Neuronal stem cell (in vitro differentiated cells): ENCODE measurements around the gene DPH5.

Experiments used
- DNase-seq: peaks from one replicate; pipeline ENCODE4 v3.0.0-alpha.2; 2013; ENCODE audit warnings: low spot score
- H2AFZ ChIP-seq: one replicate; pipeline ENCODE4 v1.6.1; 2013; ENCODE audit warnings: mild to moderate bottlenecking, low read length, inconsistent platforms
- H2AK5ac ChIP-seq: 2 replicates; pipeline ENCODE4 v1.6.1; 2013; ENCODE audit warnings: low read depth, mild to moderate bottlenecking, inconsistent platforms, low read length, moderate library complexity, mixed read lengths
- H2BK120ac ChIP-seq: 2 replicates; pipeline ENCODE4 v1.6.1; 2013; ENCODE audit warnings: low read depth, mild to moderate bottlenecking, inconsistent platforms, low read length, moderate library complexity, mixed read lengths
- H2BK12ac ChIP-seq: one replicate; pipeline ENCODE4 v1.6.1; 2013; ENCODE audit warnings: low read length, inconsistent platforms
- H2BK15ac ChIP-seq: 2 replicates; pipeline ENCODE4 v1.6.1; 2013; ENCODE audit warnings: mild to moderate bottlenecking, low read length, inconsistent platforms, mixed read lengths
- H2BK5ac ChIP-seq: one replicate; pipeline ENCODE4 v1.6.1; 2013; ENCODE audit warnings: inconsistent platforms, mild to moderate bottlenecking, low read length, moderate library complexity
- H3K14ac ChIP-seq: one replicate; pipeline ENCODE4 v1.6.1; 2013; ENCODE audit warnings: low read length, inconsistent platforms
- H3K18ac ChIP-seq: 2 replicates; pipeline ENCODE4 v1.6.1; 2013; ENCODE audit warnings: low read length, inconsistent platforms
- H3K23ac ChIP-seq: 2 replicates; pipeline ENCODE4 v1.6.1; 2013; ENCODE audit warnings: low read depth, mild to moderate bottlenecking, mixed read lengths, low read length, inconsistent platforms; ENCODE audit not compliant: poor library complexity
- H3K27ac ChIP-seq: replicated peaks from 3 replicates; pipeline ENCODE4 v1.5.1; 2013; ENCODE audit warnings: low read length, inconsistent platforms
- H3K27me3 ChIP-seq, 3 experiments: 2 replicates each; pipeline ENCODE4 v1.6.1; 2013; ENCODE audit warnings: low read length in 3 of 3, mild to moderate bottlenecking in 2 of 3, inconsistent platforms in 1 of 3, low read depth in 1 of 3, mixed read lengths in 1 of 3, moderate library complexity in 1 of 3; ENCODE audit not compliant: control insufficient read depth in 3 of 3, insufficient read depth in 3 of 3
- H3K36me3 ChIP-seq, 2 donors: replicated peaks in 1 of 2; 2 replicates each; pipeline ENCODE4 v1.6.1; 2013; ENCODE audit warnings: low read length in 2 of 2; ENCODE audit not compliant: control insufficient read depth in 2 of 2, insufficient read depth in 2 of 2
- H3K4ac ChIP-seq: 2 replicates; pipeline ENCODE4 v1.6.1; 2013; ENCODE audit warnings: inconsistent platforms, mild to moderate bottlenecking, low read length, moderate library complexity
- H3K4me1 ChIP-seq, 2 donors: 1 replicate in 1 of 2; 2 replicates in 1 of 2; pipeline ENCODE4 v1.6.1; 2013; ENCODE audit warnings: low read length in 2 of 2, low read depth in 1 of 2; ENCODE audit not compliant: control insufficient read depth in 2 of 2, insufficient read depth in 1 of 2
- H3K4me2 ChIP-seq: one replicate; pipeline ENCODE4 v1.6.1; 2013; ENCODE audit warnings: mild to moderate bottlenecking, low read length, inconsistent platforms; ENCODE audit not compliant: insufficient read depth, poor library complexity, severe bottlenecking
- H3K4me3 ChIP-seq, 2 donors: 2 replicates each; pipeline ENCODE4 v1.5.1; 2013; ENCODE audit warnings: low read length in 2 of 2, mild to moderate bottlenecking in 2 of 2, inconsistent platforms in 1 of 2, moderate library complexity in 1 of 2
- H3K79me1 ChIP-seq: one replicate; pipeline ENCODE4 v1.6.1; 2013; ENCODE audit warnings: low read depth, mild to moderate bottlenecking, inconsistent platforms, low read length, moderate library complexity
- H3K9ac ChIP-seq: one replicate; pipeline ENCODE4 v1.6.1; 2013; ENCODE audit warnings: mild to moderate bottlenecking, low read depth, low read length, inconsistent platforms; ENCODE audit not compliant: poor library complexity
- H3K9me3 ChIP-seq, 2 donors: replicated peaks in 1 of 2; 2 replicates each; pipeline versions ENCODE3 to v1.6.1; 2013; ENCODE audit warnings: low read length in 2 of 2, mild to moderate bottlenecking in 2 of 2, inconsistent platforms in 1 of 2, low read depth in 1 of 2, mixed read lengths in 1 of 2, moderate library complexity in 1 of 2; ENCODE audit not compliant: control insufficient read depth in 2 of 2, insufficient read depth in 1 of 2
- H4K8ac ChIP-seq: one replicate; pipeline ENCODE4 v1.6.1; 2013; ENCODE audit warnings: low read depth, mild to moderate bottlenecking, inconsistent platforms, low read length, moderate library complexity
- H4K91ac ChIP-seq: one replicate; pipeline ENCODE4 v1.6.1; 2013; ENCODE audit warnings: low read length, low read depth, mild to moderate bottlenecking, inconsistent platforms; ENCODE audit not compliant: poor library complexity
- WGBS, 2 donors: extraction: QIAGEN DNeasy Blood & Tissue Kit; methylation state at CpG; one replicate each; pipeline ENCODE4 v1.1.7; 2013; ENCODE audit warnings: missing lambda C conversion rate in 2 of 2, mixed read lengths in 1 of 2; ENCODE audit not compliant: insufficient read length in 2 of 2, insufficient replicate concordance in 1 of 2; ENCODE audit errors: extremely low coverage in 2 of 2; 5-methylcytosine and 5-hydroxymethylcytosine counted together

DPH5 gene

DNA sequence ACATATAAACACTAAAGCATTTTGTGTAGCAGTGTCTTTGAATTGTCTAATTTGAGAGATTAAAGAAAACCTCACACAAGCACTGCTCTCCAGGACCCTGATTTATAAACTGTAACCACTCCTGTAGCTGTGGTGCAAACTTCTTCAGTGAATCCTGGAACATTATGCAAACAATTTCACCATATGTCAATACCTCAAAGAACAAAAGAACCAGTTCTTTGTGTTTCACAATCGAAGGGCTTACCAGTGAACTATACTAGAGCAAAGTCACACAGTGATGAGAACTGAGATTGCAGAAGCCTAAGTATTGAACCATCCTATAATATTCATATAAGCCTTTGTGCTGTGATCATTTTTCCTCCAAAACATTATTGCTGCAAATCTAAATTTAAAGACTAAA, 21.5 kb downstream of the DPH5 start:
- H3K14ac ChIP-seq = no peak overlapping the region
- H3K27me3 ChIP-seq = no peaks in the 10 kb centered on the region
- peaks cover 2 to 7% of the 10 kb centered on the region in 2 donors for H3K4me1 ChIP-seq
- H4K91ac ChIP-seq = no peak overlapping the region
- no peak overlapping the region for H3K4me3 ChIP-seq
- H3K4ac ChIP-seq = no peak overlapping the region
- H3K36me3 ChIP-seq = peaks cover 0 to 58% of the 10 kb centered on the region in 2 donors
- no peak overlapping the region for H4K8ac ChIP-seq
- H3K4me2 ChIP-seq = no peak overlapping the region
- H2BK15ac ChIP-seq = no peak overlapping the region
- H3K18ac ChIP-seq = no peak overlapping the region
- H3K9me3 ChIP-seq = no peaks in the 10 kb centered on the region
- H2BK5ac ChIP-seq = no peak overlapping the region
- H2AK5ac ChIP-seq = no peak overlapping the region
- H2BK12ac ChIP-seq = no peak overlapping the region
- H2AFZ ChIP-seq = no peak overlapping the region
- no peak for DNase-seq
- H2BK120ac ChIP-seq = no peak overlapping the region
- no peaks in the 10 kb centered on the region for H3K79me1 ChIP-seq
- H3K23ac ChIP-seq = no peak overlapping the region
- H3K9ac ChIP-seq = no peak overlapping the region
- H3K27ac ChIP-seq = no peak overlapping the region
- WGBS, 2 donors = no CpG with 5 or more reads among the region's 1 CpG

- H2AK5ac ChIP-seq = no peak overlapping the region
- no peaks in the 10 kb centered on the region for H3K27me3 ChIP-seq
- H3K9me3 ChIP-seq = no peaks in the 10 kb centered on the region
- no CpG with 5 or more reads among the region's 1 CpG for WGBS, 2 donors
- no peak overlapping the region for H3K4me3 ChIP-seq
- H3K79me1 ChIP-seq = no peaks in the 10 kb centered on the region
- no peak overlapping the region for H2BK15ac ChIP-seq
- no peak for DNase-seq
- no peak overlapping the region for H2BK5ac ChIP-seq
- H3K4me1 ChIP-seq = peaks cover 2 to 7% of the 10 kb centered on the region in 2 donors
- no peak overlapping the region for H3K23ac ChIP-seq
- no peak overlapping the region for H2AFZ ChIP-seq
- H2BK12ac ChIP-seq = no peak overlapping the region
- H3K27ac ChIP-seq = no peak overlapping the region
- no peak overlapping the region for H3K18ac ChIP-seq
- no peak overlapping the region for H3K4ac ChIP-seq
- no peak overlapping the region for H3K4me2 ChIP-seq
- no peak overlapping the region for H3K9ac ChIP-seq
- H2BK120ac ChIP-seq = no peak overlapping the region
- no peak overlapping the region for H3K14ac ChIP-seq
- no peak overlapping the region for H4K91ac ChIP-seq
- H3K36me3 ChIP-seq = peaks cover 0 to 56% of the 10 kb centered on the region in 2 donors
- no peak overlapping the region for H4K8ac ChIP-seq
These were observed 22.5 kb downstream of the DPH5 start for GRCh38 chr1:101003012-101003650.

GRCh38 chr1:101002551-101002950, 23.0 kb downstream of the DPH5 start:
- Histone ChIP-seq H2BK120ac (no peak overlapping the region), H3K27me3 (no peaks in the 10 kb centered on the region), H3K4me3 (no peak overlapping the region), H3K18ac (no peak overlapping the region), H3K9me3 (peaks cover 0 to 2% of the 10 kb centered on the region in 2 donors), H3K14ac (no peak overlapping the region), H3K4ac (no peak overlapping the region), H3K79me1 (no peaks in the 10 kb centered on the region), H3K36me3 (peaks cover 0 to 60% of the 10 kb centered on the region in 2 donors), H3K4me1 (peaks cover 2 to 7% of the 10 kb centered on the region in 2 donors), H2BK12ac (no peak overlapping the region), H3K9ac (no peak overlapping the region), H2AK5ac (no peak overlapping the region), H3K27ac (no peak overlapping the region), H3K23ac (no peak overlapping the region), H4K8ac (no peak overlapping the region), H2AFZ (no peak overlapping the region), H2BK5ac (no peak overlapping the region), H3K4me2 (no peak overlapping the region), H4K91ac (no peak overlapping the region), H2BK15ac (no peak overlapping the region)
- WGBS, 2 donors = no CpG with 5 or more reads among the region's 2 CpGs
- DNase-seq = no peak

GRCh38 chr1:101000131-101000873, 25.3 kb downstream of the DPH5 start:
- Histone ChIP-seq H4K91ac (no peak overlapping the region), H3K4me3 (no peak overlapping the region), H2BK5ac (no peak overlapping the region), H3K9ac (no peak overlapping the region), H2BK15ac (no peak overlapping the region), H3K27me3 (no peaks in the 10 kb centered on the region), H3K4me1 (peaks cover 2 to 7% of the 10 kb centered on the region in 2 donors), H3K4ac (no peak overlapping the region), H2AK5ac (no peak overlapping the region), H4K8ac (no peak overlapping the region), H3K79me1 (no peaks in the 10 kb centered on the region), H2BK12ac (no peak overlapping the region), H3K18ac (no peak overlapping the region), H2AFZ (no peak overlapping the region), H3K14ac (no peak overlapping the region), H3K23ac (no peak overlapping the region), H3K4me2 (no peak overlapping the region), H2BK120ac (no peak overlapping the region), H3K9me3 (peaks cover 0 to 5% of the 10 kb centered on the region in 2 donors), H3K36me3 (peaks cover 0 to 64% of the 10 kb centered on the region in 2 donors), H3K27ac (no peak overlapping the region)
- WGBS, 2 donors = no CpG with 5 or more reads among the region's 2 CpGs
- DNase-seq = no peak
